ENCODE measurements around the gene CFAP46. TPM values are rescaled to one million over a fixed set of nuclear protein-coding genes. Genes with fewer than 3 reads are reported as not detected.

CFAP46 gene
- polyA plus RNA-seq, 1 donor from 2014 or later = 2.6 TPM

GRCh38 chr10:132945125-132945893 lies 2.9 kb upstream of the CFAP46 start:
- Histone ChIP-seq H2AFZ (ENCODE audit: low read depth, low read length) (no peak overlapping the region), H3K36me3 (ENCODE audit: insufficient read depth, low read length) (no peaks in the 10 kb centered on the region), H3K4me3 (ENCODE audit: low read length) (no peak overlapping the region), H3K9ac (ENCODE audit: low read length) (no peak overlapping the region), H3K9me3 (ENCODE audit: low read length) (no peaks in the 10 kb centered on the region), H3K9me2 (ENCODE audit: insufficient read depth, low read length) (no peaks in the 10 kb centered on the region), H3F3A (ENCODE audit: insufficient read depth, low read length, poor library complexity, severe bottlenecking) (no peaks in the 10 kb centered on the region), H3K27ac (ENCODE audit: low read length) (no peak overlapping the region), H3K4me2 (ENCODE audit: low read length) (no peak overlapping the region), H4K20me1 (ENCODE audit: insufficient read depth) (no peaks in the 10 kb centered on the region), H3K27me3 (ENCODE audit: insufficient read depth, low read depth, low read length) (no peaks in the 10 kb centered on the region), H3K79me2 (replicated peaks; ENCODE audit: insufficient read depth, low read length) (no peaks in the 10 kb centered on the region)
- TF ChIP-seq MXI1 (conservative IDR thresholded peaks at IDR 0.05; ENCODE audit: poor library complexity, severe bottlenecking) (no peak), POLR2AphosphoS5 (IDR thresholded peaks at IDR 0.05) (no peak), REST (IDR thresholded peaks at IDR 0.05; ENCODE audit: borderline replicate concordance) (no peak), TAF1 (IDR thresholded peaks at IDR 0.05; ENCODE audit: low read depth) (no peak), EP300 (conservative IDR thresholded peaks at IDR 0.05; ENCODE audit: poor library complexity, severe bottlenecking) (no peak), EZH2 (IDR thresholded peaks at IDR 0.05; ENCODE audit: borderline replicate concordance, insufficient read depth, low read length, poor library complexity, severe bottlenecking) (no peak), SMC3 (conservative IDR thresholded peaks at IDR 0.05; ENCODE audit: poor library complexity) (no peak), CTCF (IDR thresholded peaks at IDR 0.05; ENCODE audit: poor library complexity, severe bottlenecking) (no peak), RAD21 (conservative IDR thresholded peaks at IDR 0.05) (no peak)

GRCh38 chr10:132944510-132944909 lies 2.1 kb upstream of the CFAP46 start:
- no peaks in the 10 kb centered on the region for H3K79me2 ChIP-seq (replicated peaks; ENCODE audit: insufficient read depth, low read length)
- H3K27me3 ChIP-seq (ENCODE audit: insufficient read depth, low read depth, low read length) = no peaks in the 10 kb centered on the region
- no peaks in the 10 kb centered on the region for H3K36me3 ChIP-seq (ENCODE audit: insufficient read depth, low read length)
- no peaks in the 10 kb centered on the region for H3F3A ChIP-seq (ENCODE audit: insufficient read depth, low read length, poor library complexity, severe bottlenecking)
- H3K9me2 ChIP-seq (ENCODE audit: insufficient read depth, low read length) = no peaks in the 10 kb centered on the region
- no peak overlapping the region for H3K9ac ChIP-seq (ENCODE audit: low read length)
- H2AFZ ChIP-seq (ENCODE audit: low read depth, low read length) = no peak overlapping the region
- no peak overlapping the region for H3K27ac ChIP-seq (ENCODE audit: low read length)
- no peaks in the 10 kb centered on the region for H3K9me3 ChIP-seq (ENCODE audit: low read length)
- TF ChIP-seq REST (IDR thresholded peaks at IDR 0.05; ENCODE audit: borderline replicate concordance) (no peak), CTCF (IDR thresholded peaks at IDR 0.05; ENCODE audit: poor library complexity, severe bottlenecking) (no peak), POLR2AphosphoS5 (IDR thresholded peaks at IDR 0.05) (no peak), EZH2 (IDR thresholded peaks at IDR 0.05; ENCODE audit: borderline replicate concordance, insufficient read depth, low read length, poor library complexity, severe bottlenecking) (no peak), TAF1 (IDR thresholded peaks at IDR 0.05; ENCODE audit: low read depth) (no peak), RAD21 (conservative IDR thresholded peaks at IDR 0.05) (no peak), EP300 (conservative IDR thresholded peaks at IDR 0.05; ENCODE audit: poor library complexity, severe bottlenecking) (no peak), SMC3 (conservative IDR thresholded peaks at IDR 0.05; ENCODE audit: poor library complexity) (no peak), MXI1 (conservative IDR thresholded peaks at IDR 0.05; ENCODE audit: poor library complexity, severe bottlenecking) (no peak)
- no peak overlapping the region for H3K4me2 ChIP-seq (ENCODE audit: low read length)
- no peak overlapping the region for H3K4me3 ChIP-seq (ENCODE audit: low read length)
- no peaks in the 10 kb centered on the region for H4K20me1 ChIP-seq (ENCODE audit: insufficient read depth)

All from neural cell (in vitro differentiated cells).